WTC11 (cell line): ENCODE results near the gene LAMA5.

Source experiments
- ATF1 ChIP-seq: sonication (generic); formaldehyde crosslinking; IDR thresholded peaks from 2 replicates; pipeline ENCODE4 v1.8.1; 2023; ENCODE audit warnings: mild to moderate bottlenecking, moderate library complexity, missing genetic modification reagents
- CDX4 ChIP-seq: fragments of 250-450 bp; sonication (Bioruptor Pico); IDR thresholded peaks from 2 replicates; pipeline ENCODE4 v1.9.0; 2021; ENCODE audit warnings: moderate library complexity, mild to moderate bottlenecking, inconsistent platforms, borderline replicate concordance
- FOXP1 ChIP-seq: sonication (generic); formaldehyde crosslinking; IDR thresholded peaks from 2 replicates; pipeline ENCODE4 v1.8.0; 2022; ENCODE audit warnings: missing genetic modification reagents, mild to moderate bottlenecking, moderate library complexity, borderline replicate concordance
- KAT7 ChIP-seq: sonication (generic); formaldehyde crosslinking; IDR thresholded peaks from 2 replicates; pipeline ENCODE4 v1.8.1; 2023; ENCODE audit warnings: missing genetic modification reagents, mild to moderate bottlenecking, borderline replicate concordance
- NR2C2 ChIP-seq: sonication (generic); formaldehyde crosslinking; IDR thresholded peaks from 2 replicates; pipeline ENCODE4 v1.8.0; 2022; ENCODE audit warnings: mild to moderate bottlenecking, missing genetic modification reagents
- RELA ChIP-seq: sonication (generic); formaldehyde crosslinking; IDR thresholded peaks from 2 replicates; pipeline ENCODE4 v1.8.1; 2022; ENCODE audit warnings: missing genetic modification reagents, mild to moderate bottlenecking, borderline replicate concordance
- ZNF121 ChIP-seq: sonication (generic); formaldehyde crosslinking; IDR thresholded peaks from 2 replicates; pipeline ENCODE4 v1.8.0; 2023; ENCODE audit warnings: missing genetic modification reagents
- ZNF138 ChIP-seq: sonication (generic); formaldehyde crosslinking; conservative IDR thresholded peaks from 2 replicates; pipeline ENCODE4 v1.8.1; 2022; ENCODE audit warnings: mild to moderate bottlenecking, moderate library complexity, missing genetic modification reagents
- ZNF671 ChIP-seq: fragments of 250-450 bp; sonication (Bioruptor Pico); IDR thresholded peaks from 2 replicates; pipeline ENCODE4 v1.8.0; 2021; ENCODE audit warnings: mild to moderate bottlenecking
- TF ChIP-seq, protein P1 (sequence below): fragments of 200-600 bp; IDR thresholded peaks from 2 replicates; pipeline ENCODE4 v1.8.0; 2022; ENCODE audit warnings: antibody characterized with exemption
- TF ChIP-seq, protein P2 (sequence below): sonication (generic); formaldehyde crosslinking; IDR thresholded peaks from 2 replicates; pipeline ENCODE4 v1.8.0; 2022; ENCODE audit warnings: mild to moderate bottlenecking, missing genetic modification reagents

DNA sequence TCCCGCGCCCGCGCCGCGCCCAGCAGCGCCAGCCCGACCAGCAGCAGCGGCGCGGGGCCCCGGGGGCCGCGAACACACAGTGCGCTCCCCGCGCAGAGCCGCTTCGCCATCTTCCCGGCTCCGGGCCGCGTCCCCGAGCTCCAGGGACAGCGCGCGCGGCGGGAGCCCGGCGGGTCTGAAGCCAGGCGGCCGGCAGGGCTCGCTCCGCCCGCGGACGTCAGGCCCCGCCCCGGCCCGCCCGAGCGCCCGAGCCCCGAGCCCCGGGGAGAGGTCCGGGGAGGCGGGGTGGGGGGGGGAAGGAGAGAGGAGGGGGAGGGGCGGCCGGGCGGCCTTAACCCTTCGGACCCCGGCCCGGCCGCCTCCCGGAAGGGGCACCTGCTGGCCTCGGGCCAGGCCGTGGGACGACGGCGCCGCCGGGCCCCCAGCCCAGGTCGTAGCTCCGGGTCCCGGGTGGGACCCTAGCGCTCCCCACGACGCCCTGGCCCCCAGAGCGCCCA, at the start of gene LAMA5:
- TF ChIP-seq, protein P1, sequence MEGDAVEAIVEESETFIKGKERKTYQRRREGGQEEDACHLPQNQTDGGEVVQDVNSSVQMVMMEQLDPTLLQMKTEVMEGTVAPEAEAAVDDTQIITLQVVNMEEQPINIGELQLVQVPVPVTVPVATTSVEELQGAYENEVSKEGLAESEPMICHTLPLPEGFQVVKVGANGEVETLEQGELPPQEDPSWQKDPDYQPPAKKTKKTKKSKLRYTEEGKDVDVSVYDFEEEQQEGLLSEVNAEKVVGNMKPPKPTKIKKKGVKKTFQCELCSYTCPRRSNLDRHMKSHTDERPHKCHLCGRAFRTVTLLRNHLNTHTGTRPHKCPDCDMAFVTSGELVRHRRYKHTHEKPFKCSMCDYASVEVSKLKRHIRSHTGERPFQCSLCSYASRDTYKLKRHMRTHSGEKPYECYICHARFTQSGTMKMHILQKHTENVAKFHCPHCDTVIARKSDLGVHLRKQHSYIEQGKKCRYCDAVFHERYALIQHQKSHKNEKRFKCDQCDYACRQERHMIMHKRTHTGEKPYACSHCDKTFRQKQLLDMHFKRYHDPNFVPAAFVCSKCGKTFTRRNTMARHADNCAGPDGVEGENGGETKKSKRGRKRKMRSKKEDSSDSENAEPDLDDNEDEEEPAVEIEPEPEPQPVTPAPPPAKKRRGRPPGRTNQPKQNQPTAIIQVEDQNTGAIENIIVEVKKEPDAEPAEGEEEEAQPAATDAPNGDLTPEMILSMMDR, result no peak
- TF ChIP-seq CDX4 (CRISPR knock-in tag), result no peak
- no peak for TF ChIP-seq ZNF121 (CRISPR knock-in tag)
- TF ChIP-seq ZNF138 (CRISPR knock-in tag), result no peak
- no peak for TF ChIP-seq ZNF671
- TF ChIP-seq RELA (CRISPR knock-in tag), result no peak
- no peak for TF ChIP-seq NR2C2 (CRISPR knock-in tag)
- TF ChIP-seq, protein P2, sequence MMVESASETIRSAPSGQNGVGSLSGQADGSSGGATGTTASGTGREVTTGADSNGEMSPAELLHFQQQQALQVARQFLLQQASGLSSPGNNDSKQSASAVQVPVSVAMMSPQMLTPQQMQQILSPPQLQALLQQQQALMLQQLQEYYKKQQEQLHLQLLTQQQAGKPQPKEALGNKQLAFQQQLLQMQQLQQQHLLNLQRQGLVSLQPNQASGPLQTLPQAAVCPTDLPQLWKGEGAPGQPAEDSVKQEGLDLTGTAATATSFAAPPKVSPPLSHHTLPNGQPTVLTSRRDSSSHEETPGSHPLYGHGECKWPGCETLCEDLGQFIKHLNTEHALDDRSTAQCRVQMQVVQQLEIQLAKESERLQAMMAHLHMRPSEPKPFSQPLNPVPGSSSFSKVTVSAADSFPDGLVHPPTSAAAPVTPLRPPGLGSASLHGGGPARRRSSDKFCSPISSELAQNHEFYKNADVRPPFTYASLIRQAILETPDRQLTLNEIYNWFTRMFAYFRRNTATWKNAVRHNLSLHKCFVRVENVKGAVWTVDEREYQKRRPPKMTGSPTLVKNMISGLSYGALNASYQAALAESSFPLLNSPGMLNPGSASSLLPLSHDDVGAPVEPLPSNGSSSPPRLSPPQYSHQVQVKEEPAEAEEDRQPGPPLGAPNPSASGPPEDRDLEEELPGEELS (CRISPR knock-in tag), result no peak
- no peak for TF ChIP-seq KAT7 (CRISPR knock-in tag)
- no peak for TF ChIP-seq FOXP1 (CRISPR knock-in tag)
- no peak for TF ChIP-seq ATF1 (CRISPR knock-in tag)
